ENCODE measurements around the gene NF2. TPM values are rescaled to one million over a fixed set of nuclear protein-coding genes. Genes with fewer than 3 reads are reported as not detected.
"Not testable (repeated sequence)": the region's sequence is repeated elsewhere in the genome, so short reads cannot be mapped to it uniquely, and the experiment has no call there.

NF2 gene
- polyA plus RNA-seq, 2 donors, result 7.5 to 8.3 TPM

GRCh38 chr22:29594447-29594846 lies 9.0 kb upstream of the NF2 start:
- not testable (repeated sequence) for H3K36me3 ChIP-seq (ENCODE audit: control insufficient read depth in 2 of 2, insufficient read depth in 2 of 2, low read length in 1 of 2); H3K9me3 ChIP-seq (ENCODE audit: control insufficient read depth in 2 of 2, insufficient read depth in 1 of 2, low read depth in 1 of 2, low read length in 1 of 2); H3K4me3 ChIP-seq (ENCODE audit: low read depth in 1 of 2, low read length in 2 of 2); H3K27ac ChIP-seq (ENCODE audit: low read depth in 2 of 2, low read length in 1 of 2); H3K4me1 ChIP-seq (ENCODE audit: control insufficient read depth in 2 of 2, insufficient read depth in 2 of 2, low read length in 1 of 2); H3K27me3 ChIP-seq (ENCODE audit: control insufficient read depth in 1 of 2, insufficient read depth in 2 of 2, low read length in 2 of 2)
- WGBS, 2 donors, result 75 to 82% methylated on average over 6 of the region's 6 CpGs

- WGBS, 2 donors, result 73 to 75% methylated on average over 10 of the region's 10 CpGs
Measured at GRCh38 chr22:29596408-29596807, 7.0 kb upstream of the NF2 start.

GRCh38 chr22:29597871-29598683 lies 5.4 kb upstream of the NF2 start:
- H3K9me3 ChIP-seq (ENCODE audit: control insufficient read depth in 2 of 2, insufficient read depth in 1 of 2, low read depth in 1 of 2, low read length in 1 of 2); H3K4me1 ChIP-seq (ENCODE audit: control insufficient read depth in 2 of 2, insufficient read depth in 2 of 2, low read length in 1 of 2); H3K36me3 ChIP-seq (ENCODE audit: control insufficient read depth in 2 of 2, insufficient read depth in 2 of 2, low read length in 1 of 2); H3K4me3 ChIP-seq (ENCODE audit: low read depth in 1 of 2, low read length in 2 of 2); H3K27ac ChIP-seq (ENCODE audit: low read depth in 2 of 2, low read length in 1 of 2); H3K27me3 ChIP-seq (ENCODE audit: control insufficient read depth in 1 of 2, insufficient read depth in 2 of 2, low read length in 2 of 2): not testable (repeated sequence)
- 89 to 93% methylated on average over 42 to 57 of the region's 57 CpGs for WGBS, 2 donors

More at GRCh38 chr22:29596408-29596807, 7.0 kb upstream of the NF2 start:
- H3K4me3 ChIP-seq (ENCODE audit: low read depth in 1 of 2, low read length in 2 of 2), result no peak overlapping the region
- no peaks in the 10 kb centered on the region for H3K36me3 ChIP-seq (ENCODE audit: control insufficient read depth in 2 of 2, insufficient read depth in 2 of 2, low read length in 1 of 2)
- H3K4me1 ChIP-seq (ENCODE audit: control insufficient read depth in 2 of 2, insufficient read depth in 2 of 2, low read length in 1 of 2), result no peaks in the 10 kb centered on the region
- no peaks in the 10 kb centered on the region for H3K27me3 ChIP-seq (ENCODE audit: control insufficient read depth in 1 of 2, insufficient read depth in 2 of 2, low read length in 2 of 2)
- H3K9me3 ChIP-seq (ENCODE audit: control insufficient read depth in 2 of 2, insufficient read depth in 1 of 2, low read depth in 1 of 2, low read length in 1 of 2), result no peaks in the 10 kb centered on the region
- no peak overlapping the region for H3K27ac ChIP-seq (ENCODE audit: low read depth in 2 of 2, low read length in 1 of 2)

GRCh38 chr22:29598684-29599020 lies 4.8 kb upstream of the NF2 start:
- H3K4me1 ChIP-seq (ENCODE audit: control insufficient read depth in 2 of 2, insufficient read depth in 2 of 2, low read length in 1 of 2), result no peaks in the 10 kb centered on the region
- no peaks in the 10 kb centered on the region for H3K27me3 ChIP-seq (ENCODE audit: control insufficient read depth in 1 of 2, insufficient read depth in 2 of 2, low read length in 2 of 2)
- no peak overlapping the region for H3K27ac ChIP-seq (ENCODE audit: low read depth in 2 of 2, low read length in 1 of 2)
- H3K36me3 ChIP-seq (ENCODE audit: control insufficient read depth in 2 of 2, insufficient read depth in 2 of 2, low read length in 1 of 2), result no peaks in the 10 kb centered on the region
- 85 to 89% methylated on average over 3 of the region's 3 CpGs for WGBS, 2 donors
- H3K9me3 ChIP-seq (ENCODE audit: control insufficient read depth in 2 of 2, insufficient read depth in 1 of 2, low read depth in 1 of 2, low read length in 1 of 2), result no peaks in the 10 kb centered on the region
- H3K4me3 ChIP-seq (ENCODE audit: low read depth in 1 of 2, low read length in 2 of 2), result no peak overlapping the region

- H3K4me1 ChIP-seq (ENCODE audit: control insufficient read depth in 2 of 2, insufficient read depth in 2 of 2, low read length in 1 of 2), result peaks cover 0 to 4% of the 10 kb centered on the region in 2 donors
- H3K9me3 ChIP-seq (ENCODE audit: control insufficient read depth in 2 of 2, insufficient read depth in 1 of 2, low read depth in 1 of 2, low read length in 1 of 2), result no peaks in the 10 kb centered on the region
- H3K36me3 ChIP-seq (ENCODE audit: control insufficient read depth in 2 of 2, insufficient read depth in 2 of 2, low read length in 1 of 2), result no peaks in the 10 kb centered on the region
- peak overlapping the region; percentile 94 to 95 for H3K4me3 ChIP-seq (ENCODE audit: low read depth in 1 of 2, low read length in 2 of 2)
- WGBS, 2 donors, result 0 to 1% methylated on average over 12 of the region's 12 CpGs
- H3K27me3 ChIP-seq (ENCODE audit: control insufficient read depth in 1 of 2, insufficient read depth in 2 of 2, low read length in 2 of 2), result no peaks in the 10 kb centered on the region
- peak overlapping the region; percentile 86 to 93 for H3K27ac ChIP-seq (ENCODE audit: low read depth in 2 of 2, low read length in 1 of 2)
Measured at GRCh38 chr22:29604076-29604360, 585 bp downstream of the NF2 start.

GRCh38 chr22:29605527-29605850 lies 2.1 kb downstream of the NF2 start:
- no peaks in the 10 kb centered on the region for H3K9me3 ChIP-seq (ENCODE audit: control insufficient read depth in 2 of 2, insufficient read depth in 1 of 2, low read depth in 1 of 2, low read length in 1 of 2)
- H3K27me3 ChIP-seq (ENCODE audit: control insufficient read depth in 1 of 2, insufficient read depth in 2 of 2, low read length in 2 of 2), result no peaks in the 10 kb centered on the region
- no peak overlapping the region for H3K27ac ChIP-seq (ENCODE audit: low read depth in 2 of 2, low read length in 1 of 2)
- H3K36me3 ChIP-seq (ENCODE audit: control insufficient read depth in 2 of 2, insufficient read depth in 2 of 2, low read length in 1 of 2), result no peaks in the 10 kb centered on the region
- peaks cover 0 to 4% of the 10 kb centered on the region in 2 donors for H3K4me1 ChIP-seq (ENCODE audit: control insufficient read depth in 2 of 2, insufficient read depth in 2 of 2, low read length in 1 of 2)
- no peak overlapping the region for H3K4me3 ChIP-seq (ENCODE audit: low read depth in 1 of 2, low read length in 2 of 2)
- 88 to 92% methylated on average over 5 of the region's 5 CpGs for WGBS, 2 donors

GRCh38 chr22:29606320-29606719 lies 2.9 kb downstream of the NF2 start:
- Histone ChIP-seq H3K4me3 (ENCODE audit: low read depth in 1 of 2, low read length in 2 of 2) (no peak overlapping the region), H3K27me3 (ENCODE audit: control insufficient read depth in 1 of 2, insufficient read depth in 2 of 2, low read length in 2 of 2) (no peaks in the 10 kb centered on the region), H3K36me3 (ENCODE audit: control insufficient read depth in 2 of 2, insufficient read depth in 2 of 2, low read length in 1 of 2) (no peaks in the 10 kb centered on the region), H3K9me3 (ENCODE audit: control insufficient read depth in 2 of 2, insufficient read depth in 1 of 2, low read depth in 1 of 2, low read length in 1 of 2) (no peaks in the 10 kb centered on the region), H3K27ac (ENCODE audit: low read depth in 2 of 2, low read length in 1 of 2) (no peak overlapping the region), H3K4me1 (ENCODE audit: control insufficient read depth in 2 of 2, insufficient read depth in 2 of 2, low read length in 1 of 2) (peaks cover 0 to 4% of the 10 kb centered on the region in 2 donors)
- 97 to 98% methylated on average over 3 of the region's 3 CpGs for WGBS, 2 donors

- Histone ChIP-seq H3K36me3 (ENCODE audit: control insufficient read depth in 2 of 2, insufficient read depth in 2 of 2, low read length in 1 of 2) (no peaks in the 10 kb centered on the region), H3K9me3 (ENCODE audit: control insufficient read depth in 2 of 2, insufficient read depth in 1 of 2, low read depth in 1 of 2, low read length in 1 of 2) (no peaks in the 10 kb centered on the region), H3K4me1 (ENCODE audit: control insufficient read depth in 2 of 2, insufficient read depth in 2 of 2, low read length in 1 of 2) (peaks cover 0 to 4% of the 10 kb centered on the region in 2 donors), H3K27me3 (ENCODE audit: control insufficient read depth in 1 of 2, insufficient read depth in 2 of 2, low read length in 2 of 2) (no peaks in the 10 kb centered on the region), H3K4me3 (ENCODE audit: low read depth in 1 of 2, low read length in 2 of 2) (no peak overlapping the region), H3K27ac (ENCODE audit: low read depth in 2 of 2, low read length in 1 of 2) (no peak overlapping the region)
- WGBS, 2 donors, result 78 to 79% methylated on average over 2 of the region's 2 CpGs
Measured at GRCh38 chr22:29607426-29607825, 4.0 kb downstream of the NF2 start.

GRCh38 chr22:29609139-29609538 lies 5.7 kb downstream of the NF2 start:
- Histone ChIP-seq H3K27me3 (ENCODE audit: control insufficient read depth in 1 of 2, insufficient read depth in 2 of 2, low read length in 2 of 2) (no peaks in the 10 kb centered on the region), H3K27ac (ENCODE audit: low read depth in 2 of 2, low read length in 1 of 2) (no peak overlapping the region), H3K4me3 (ENCODE audit: low read depth in 1 of 2, low read length in 2 of 2) (no peak overlapping the region), H3K4me1 (ENCODE audit: control insufficient read depth in 2 of 2, insufficient read depth in 2 of 2, low read length in 1 of 2) (peaks cover 0 to 4% of the 10 kb centered on the region in 2 donors), H3K9me3 (ENCODE audit: control insufficient read depth in 2 of 2, insufficient read depth in 1 of 2, low read depth in 1 of 2, low read length in 1 of 2) (no peaks in the 10 kb centered on the region), H3K36me3 (ENCODE audit: control insufficient read depth in 2 of 2, insufficient read depth in 2 of 2, low read length in 1 of 2) (no peaks in the 10 kb centered on the region)
- WGBS, 2 donors, result 70 to 73% methylated on average over 2 of the region's 2 CpGs

- Histone ChIP-seq H3K4me1 (ENCODE audit: control insufficient read depth in 2 of 2, insufficient read depth in 2 of 2, low read length in 1 of 2) (peaks cover 0 to 2% of the 10 kb centered on the region in 2 donors), H3K36me3 (ENCODE audit: control insufficient read depth in 2 of 2, insufficient read depth in 2 of 2, low read length in 1 of 2) (no peaks in the 10 kb centered on the region), H3K9me3 (ENCODE audit: control insufficient read depth in 2 of 2, insufficient read depth in 1 of 2, low read depth in 1 of 2, low read length in 1 of 2) (no peaks in the 10 kb centered on the region), H3K27me3 (ENCODE audit: control insufficient read depth in 1 of 2, insufficient read depth in 2 of 2, low read length in 2 of 2) (no peaks in the 10 kb centered on the region), H3K27ac (ENCODE audit: low read depth in 2 of 2, low read length in 1 of 2) (no peak overlapping the region), H3K4me3 (ENCODE audit: low read depth in 1 of 2, low read length in 2 of 2) (no peak overlapping the region)
- 83 to 87% methylated on average over 1 of the region's 1 CpG for WGBS, 2 donors
Measured at GRCh38 chr22:29610780-29611179, 7.3 kb downstream of the NF2 start.
